Small intestine (tissue), 7 donors: ENCODE results near the gene SAPCD1. TPM values are rescaled to one million over a fixed set of nuclear protein-coding genes. Genes with fewer than 3 reads are reported as not detected.

Experiments used
- DNase-seq, 2 donors: peaks; one replicate each; pipeline versions ENCODE4 v3.0.0 to v3.0.0-alpha.2; 2013
- FAIRE-seq: peaks from 2 replicates; lab custom pipeline; 2012; peaks lifted over from hg19 to GRCh38; lab: Jason Lieb, UNC
- H3K27ac ChIP-seq, 3 donors: one replicate each; pipeline ENCODE4 v1.5.1; 2013; ENCODE audit warnings: low read length in 2 of 3, mild to moderate bottlenecking in 2 of 3, control low read depth in 1 of 3, inconsistent platforms in 1 of 3, low read depth in 1 of 3, moderate library complexity in 1 of 3
- H3K27me3 ChIP-seq, 3 donors: one replicate each; pipeline ENCODE4 v1.6.1; 2013; ENCODE audit warnings: low read length in 3 of 3, inconsistent platforms in 1 of 3; ENCODE audit not compliant: control insufficient read depth in 3 of 3, insufficient read depth in 3 of 3
- H3K36me3 ChIP-seq, 3 donors: one replicate each; pipeline ENCODE4 v1.6.1; 2013; ENCODE audit warnings: low read length in 3 of 3, inconsistent platforms in 1 of 3, low read depth in 1 of 3, mild to moderate bottlenecking in 1 of 3, moderate library complexity in 1 of 3; ENCODE audit not compliant: control insufficient read depth in 3 of 3, insufficient read depth in 2 of 3
- H3K4me1 ChIP-seq, 3 donors: one replicate each; pipeline ENCODE4 v1.6.1; 2013; ENCODE audit warnings: low read length in 2 of 3, inconsistent platforms in 1 of 3, low read depth in 1 of 3, mild to moderate bottlenecking in 1 of 3, moderate library complexity in 1 of 3; ENCODE audit not compliant: control insufficient read depth in 3 of 3, insufficient read depth in 2 of 3
- H3K4me3 ChIP-seq, 3 donors: one replicate each; pipeline ENCODE4 v1.5.1; 2013; ENCODE audit warnings: low read length in 3 of 3, control low read depth in 1 of 3, inconsistent platforms in 1 of 3, low read depth in 1 of 3, mild to moderate bottlenecking in 1 of 3, moderate library complexity in 1 of 3
- H3K9me3 ChIP-seq, 2 donors: one replicate each; pipeline ENCODE4 v1.6.1; 2013; ENCODE audit warnings: low read depth in 1 of 2, low read length in 1 of 2; ENCODE audit not compliant: control insufficient read depth in 2 of 2, insufficient read depth in 1 of 2
- WGBS, 3 donors: extraction: QIAGEN DNeasy Blood & Tissue Kit; methylation state at CpG; one replicate each; pipeline ENCODE4 v1.1.7; 2013; 5-methylcytosine and 5-hydroxymethylcytosine counted together
- polyA plus RNA-seq, 4 donors: library from polyadenylated mRNA; stranded (reverse) in 3 of 4; unstranded in 1 of 4; fragments of 200-250 nt in 3 of 4; fragments of 120-200 nt in 1 of 4; gene quantifications; one replicate each; pipeline versions ENCODE4 v1.2.1 to v1.2.3, GENCODE V29; 2013
- donor health status: healthy with polysubstance abuse.
- donor health status: control.
- donor health status: control.
- donor health status: Bipolar disorder and iron deficiency.
- donor health status: healthy.

SAPCD1 gene
- polyA plus RNA-seq, 4 donors, result 1.4 to 15.5 (median 4.6) TPM

- Histone ChIP-seq H3K9me3 (no peaks in the 10 kb centered on the region), H3K27me3 (no peaks in the 10 kb centered on the region), H3K4me1 (peaks cover 0 to 41% (median 6%) of the 10 kb centered on the region in 3 donors), H3K4me3 (peak overlapping the region in 2 of 3 donors; percentile 33 to 36), H3K27ac (peak overlapping the region in 2 of 3 donors; percentile 12 to 15), H3K36me3 (peaks cover 0 to 30% (median 0%) of the 10 kb centered on the region in 3 donors)
- no peak for FAIRE-seq
- 20 to 39% (median 39%) methylated on average over 39 to 42 of the region's 42 CpGs for WGBS, 3 donors
- DNase-seq, result peak; percentile 70 to 88
Observed at GRCh38 chr6:31765910-31766794, 3.7 kb downstream of the SAPCD1 start.

DNA sequence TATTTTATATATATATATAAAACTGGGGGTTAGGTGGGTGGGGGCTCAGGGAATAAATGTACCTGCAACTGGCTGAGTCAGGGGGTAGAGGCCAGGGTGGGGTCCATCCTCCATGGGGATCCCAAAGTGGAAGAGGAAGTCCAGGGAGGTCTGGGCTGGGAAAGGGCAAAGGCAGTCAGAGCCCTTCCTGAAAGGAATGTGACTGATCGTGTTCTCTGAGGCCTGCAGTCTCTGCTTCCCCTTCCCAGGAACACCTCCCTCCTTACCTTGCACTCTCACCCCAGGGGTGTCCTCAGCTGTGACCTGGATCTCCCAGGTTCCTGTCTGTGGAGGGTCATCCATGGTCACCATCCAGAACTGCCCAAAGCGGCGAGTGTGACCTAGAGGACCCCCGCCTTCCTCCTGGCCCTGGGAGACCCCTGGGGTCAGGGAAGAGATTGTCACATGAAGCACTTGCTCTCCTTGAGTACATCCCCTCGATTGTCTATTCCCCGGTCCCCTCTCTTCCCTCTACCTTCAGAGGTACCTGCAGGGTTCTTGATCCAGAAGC, 4.7 kb downstream of the SAPCD1 start:
- Histone ChIP-seq H3K4me3 (no peak overlapping the region), H3K27ac (no peak overlapping the region), H3K36me3 (peaks cover 0 to 22% (median 0%) of the 10 kb centered on the region in 3 donors), H3K27me3 (no peaks in the 10 kb centered on the region), H3K9me3 (no peaks in the 10 kb centered on the region), H3K4me1 (peaks cover 0 to 35% (median 0%) of the 10 kb centered on the region in 3 donors)
- peak; percentile 30 to 46 for DNase-seq
- FAIRE-seq, result no peak
- WGBS, 3 donors, result 78 to 84% (median 79%) methylated on average over 6 of the region's 6 CpGs

DNA sequence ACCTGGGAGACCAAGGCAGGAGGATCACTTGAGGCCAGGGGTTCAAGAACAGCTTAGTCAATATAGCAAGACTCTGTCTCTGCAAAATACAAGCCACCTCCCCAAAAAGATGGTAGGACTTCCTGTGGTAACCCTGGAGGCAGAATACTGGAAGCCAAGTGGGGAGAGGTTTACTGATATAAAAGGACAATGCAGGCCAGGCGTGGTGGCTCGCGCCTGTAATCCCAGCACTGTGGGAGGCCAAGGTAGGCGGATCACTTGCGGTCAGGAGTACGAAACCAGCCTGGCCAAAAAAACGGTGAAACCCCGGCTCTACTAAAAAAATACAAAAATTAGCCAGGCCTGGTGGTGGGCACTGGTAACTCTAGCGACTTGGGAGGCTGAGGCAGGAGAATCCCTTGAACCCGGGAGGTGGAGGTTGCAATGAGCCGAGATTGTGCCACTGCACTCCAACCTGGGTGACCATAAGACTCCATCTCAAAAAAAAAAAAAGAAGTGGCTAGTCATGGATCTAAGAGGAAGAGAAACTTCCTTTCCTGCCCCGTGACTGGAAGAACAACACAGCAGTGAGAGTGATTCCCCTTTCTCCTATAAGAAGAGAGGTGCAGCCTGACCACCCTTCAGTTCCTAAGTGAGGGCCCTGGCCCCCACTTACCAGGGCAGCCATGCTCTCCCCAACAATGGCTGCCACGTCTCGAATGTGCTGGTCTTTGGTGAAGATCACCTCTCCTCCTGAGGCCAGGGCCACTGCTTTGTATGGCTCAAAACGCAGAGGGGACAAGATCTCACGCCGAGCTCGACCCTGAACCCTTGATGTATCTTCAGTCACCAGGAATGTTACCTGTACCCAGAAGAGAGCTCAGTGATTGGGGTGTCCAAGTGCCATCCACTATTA, 6.2 kb downstream of the SAPCD1 start:
- no peak overlapping the region for H3K27ac ChIP-seq
- no peak for FAIRE-seq

GRCh38 chr6:31769684-31770371, 7.4 kb downstream of the SAPCD1 start:
- Histone ChIP-seq H3K36me3 (peaks cover 0 to 9% (median 0%) of the 10 kb centered on the region in 3 donors), H3K9me3 (no peaks in the 10 kb centered on the region), H3K27me3 (no peaks in the 10 kb centered on the region), H3K4me1 (peaks cover 0 to 19% (median 0%) of the 10 kb centered on the region in 3 donors), H3K27ac (no peak overlapping the region), H3K4me3 (no peak overlapping the region)
- FAIRE-seq, result no peak
- 36 to 57% (median 46%) methylated on average over 12 of the region's 12 CpGs for WGBS, 3 donors
- peak; percentile 88 to 91 for DNase-seq

More for the DNA sequence above, 6.2 kb downstream of the SAPCD1 start:
- no peak for DNase-seq
- Histone ChIP-seq H3K9me3 (no peaks in the 10 kb centered on the region), H3K36me3 (peaks cover 0 to 12% (median 0%) of the 10 kb centered on the region in 3 donors), H3K4me1 (peaks cover 0 to 27% (median 0%) of the 10 kb centered on the region in 3 donors), H3K27me3 (no peaks in the 10 kb centered on the region), H3K4me3 (no peak overlapping the region)
- 92 to 93% (median 92%) methylated on average over 18 of the region's 18 CpGs for WGBS, 3 donors

DNA sequence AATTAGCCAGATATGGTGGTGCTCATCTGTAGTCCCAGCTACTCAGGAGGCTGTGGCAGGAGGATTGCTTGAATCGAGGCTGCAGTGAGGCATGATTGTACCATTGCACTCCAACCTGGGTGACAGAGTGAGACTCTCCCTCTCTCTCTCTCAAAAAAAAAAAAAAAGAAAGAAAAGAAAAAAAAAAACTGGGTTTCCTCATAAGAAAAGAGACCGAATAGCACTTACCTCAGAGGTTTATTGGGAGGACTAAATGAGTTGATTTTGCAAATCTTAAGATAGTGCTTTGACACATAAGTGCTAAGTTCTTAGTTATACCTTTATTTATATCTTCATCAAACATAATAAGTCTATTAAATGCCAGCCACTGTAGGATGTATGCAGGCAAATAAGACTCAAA, 8.4 kb downstream of the SAPCD1 start:
- no peaks in the 10 kb centered on the region for H3K9me3 ChIP-seq
- no peak overlapping the region for H3K4me3 ChIP-seq
- peaks cover 0 to 23% (median 0%) of the 10 kb centered on the region in 3 donors for H3K4me1 ChIP-seq
- 77 to 85% (median 85%) methylated on average over 2 of the region's 2 CpGs for WGBS, 3 donors
- H3K27ac ChIP-seq, result no peak overlapping the region
- peaks cover 0 to 6% (median 0%) of the 10 kb centered on the region in 3 donors for H3K36me3 ChIP-seq
- DNase-seq, result no peak
- H3K27me3 ChIP-seq, result no peaks in the 10 kb centered on the region
- no peak for FAIRE-seq

- Histone ChIP-seq H3K27ac (no peak overlapping the region), H3K4me3 (no peak overlapping the region), H3K9me3 (no peaks in the 10 kb centered on the region), H3K27me3 (no peaks in the 10 kb centered on the region), H3K4me1 (peaks cover 0 to 28% (median 4%) of the 10 kb centered on the region in 3 donors), H3K36me3 (peaks cover 0 to 6% (median 0%) of the 10 kb centered on the region in 3 donors)
- 69 to 75% (median 74%) methylated on average over 4 of the region's 4 CpGs for WGBS, 3 donors
- no peak for FAIRE-seq
- no peak for DNase-seq
Observed at GRCh38 chr6:31771992-31772358, 9.5 kb downstream of the SAPCD1 start.

DNA sequence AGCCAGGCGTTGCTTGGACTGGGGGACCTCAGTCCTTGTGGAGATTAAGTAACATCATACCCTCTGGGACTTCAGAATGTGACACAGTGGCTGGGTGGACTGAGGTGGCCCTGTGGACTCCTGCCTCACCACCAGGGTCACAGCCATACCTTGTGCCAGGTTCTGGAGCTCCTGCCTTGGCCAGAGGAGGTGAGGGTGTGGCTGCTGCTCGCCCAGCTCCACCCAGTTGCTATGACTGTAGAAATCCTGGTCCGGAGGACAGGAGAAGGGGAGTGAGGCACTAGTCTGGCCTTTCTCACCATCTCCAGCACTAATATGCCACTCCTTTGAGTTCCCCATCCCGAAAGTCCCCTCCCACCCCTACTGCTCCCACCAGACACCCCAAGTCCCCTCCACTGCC, 12.7 kb downstream of the SAPCD1 start:
- H3K27me3 ChIP-seq, result no peaks in the 10 kb centered on the region
- H3K36me3 ChIP-seq, result peaks cover 0 to 29% (median 3%) of the 10 kb centered on the region in 3 donors
- peaks cover 0 to 38% (median 4%) of the 10 kb centered on the region in 3 donors for H3K4me1 ChIP-seq
- DNase-seq, result peak; percentile 72 to 88
- 36 to 70% (median 37%) methylated on average over 3 to 4 of the region's 4 CpGs for WGBS, 3 donors
- H3K4me3 ChIP-seq, result no peak overlapping the region
- no peaks in the 10 kb centered on the region for H3K9me3 ChIP-seq
- no peak for FAIRE-seq
- peak overlapping the region in 2 of 3 donors; percentile 25 to 50 for H3K27ac ChIP-seq
